ENCODE data around the gene CLMP.

- TF ChIP-seq POLR2A (IDR thresholded peaks at IDR 0.05; ENCODE audit: low read length) (no peak), GATA1 (IDR thresholded peaks at IDR 0.05; ENCODE audit: low read depth, low read length) (no peak)
Observed at GRCh38 chr11:123135863-123136446, 59.1 kb downstream of the CLMP start.
